Epithelial cell of prostate (primary cell): Measurements from ENCODE around the gene MARK2.
A peak's percentile ranks its signal among the peaks of the same experiment; 100 is the strongest.

Experiments
- DNase-seq: peaks from one replicate; pipeline ENCODE4 v3.0.0-alpha.2; 2011; ENCODE audit warnings: low read depth, low spot score
- H3K27ac ChIP-seq: fragments of 450-650 bp; 2 replicates; pipeline ENCODE4 v1.5.1; 2017; ENCODE audit warnings: mild to moderate bottlenecking

Gene MARK2

DNA sequence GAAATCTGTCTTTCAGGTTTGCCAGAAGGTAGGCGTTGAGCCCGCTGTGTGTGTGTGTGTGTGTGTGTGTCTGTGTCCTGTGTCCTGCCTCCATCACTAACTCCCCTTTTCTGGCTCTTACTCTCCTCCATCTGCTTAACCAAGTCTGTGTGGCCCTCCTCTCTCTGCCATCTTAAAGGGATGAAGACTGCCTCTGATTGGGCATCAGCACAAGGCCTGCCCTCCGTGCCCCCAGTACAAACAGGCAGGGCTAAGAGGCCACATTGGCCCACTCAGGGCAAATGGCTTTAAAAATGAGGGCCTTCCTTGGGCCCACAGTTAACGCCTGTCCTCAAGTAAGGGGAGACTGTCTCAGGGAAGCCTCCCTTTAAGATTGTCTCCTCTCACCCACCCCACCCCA, 67.2 kb downstream of the MARK2 start:
- no peak overlapping the region for H3K27ac ChIP-seq
- DNase-seq = no peak

DNA sequence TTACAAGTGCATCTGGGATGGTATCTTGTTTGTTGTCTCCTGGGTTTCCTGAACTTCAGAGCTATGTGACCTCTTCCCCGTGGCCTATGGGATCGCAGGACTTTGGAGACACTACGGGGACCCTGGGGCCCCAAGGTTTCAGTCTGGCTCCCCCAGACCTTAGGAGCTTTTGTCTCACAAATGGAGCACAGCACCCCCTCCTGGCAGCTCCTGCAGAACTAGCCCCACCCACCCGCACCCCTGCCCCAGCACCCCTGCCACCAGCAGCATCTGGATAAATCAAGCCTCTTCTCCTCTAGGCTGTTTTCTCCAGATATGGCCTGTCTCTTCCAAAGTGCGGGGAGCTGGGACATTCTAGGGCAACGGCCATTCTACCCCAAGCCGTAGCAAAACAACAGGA, 67.7 kb downstream of the MARK2 start:
- no peak for DNase-seq
- H3K27ac ChIP-seq = no peak overlapping the region

DNA sequence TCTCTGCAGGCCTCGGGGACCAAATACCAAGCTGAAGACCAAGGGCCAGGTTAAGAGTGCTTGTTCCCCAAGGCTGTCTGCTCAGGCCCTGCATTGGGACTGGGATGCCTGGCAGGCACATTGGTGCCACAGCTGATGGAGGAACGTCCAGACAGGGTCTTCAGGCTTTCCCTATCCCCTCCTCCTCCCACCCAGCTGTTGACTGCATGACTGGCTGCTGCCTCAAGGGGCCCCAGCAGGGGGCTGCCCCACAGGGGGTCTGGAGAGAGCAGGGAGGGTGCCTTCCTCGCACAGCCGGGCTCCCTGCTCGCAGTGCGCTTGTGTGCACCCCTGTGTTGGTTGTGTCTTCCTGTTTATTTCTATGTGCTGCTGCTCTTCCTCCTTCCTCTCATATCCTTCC, 68.2 kb downstream of the MARK2 start:
- H3K27ac ChIP-seq = no peak overlapping the region
- no peak for DNase-seq

DNA sequence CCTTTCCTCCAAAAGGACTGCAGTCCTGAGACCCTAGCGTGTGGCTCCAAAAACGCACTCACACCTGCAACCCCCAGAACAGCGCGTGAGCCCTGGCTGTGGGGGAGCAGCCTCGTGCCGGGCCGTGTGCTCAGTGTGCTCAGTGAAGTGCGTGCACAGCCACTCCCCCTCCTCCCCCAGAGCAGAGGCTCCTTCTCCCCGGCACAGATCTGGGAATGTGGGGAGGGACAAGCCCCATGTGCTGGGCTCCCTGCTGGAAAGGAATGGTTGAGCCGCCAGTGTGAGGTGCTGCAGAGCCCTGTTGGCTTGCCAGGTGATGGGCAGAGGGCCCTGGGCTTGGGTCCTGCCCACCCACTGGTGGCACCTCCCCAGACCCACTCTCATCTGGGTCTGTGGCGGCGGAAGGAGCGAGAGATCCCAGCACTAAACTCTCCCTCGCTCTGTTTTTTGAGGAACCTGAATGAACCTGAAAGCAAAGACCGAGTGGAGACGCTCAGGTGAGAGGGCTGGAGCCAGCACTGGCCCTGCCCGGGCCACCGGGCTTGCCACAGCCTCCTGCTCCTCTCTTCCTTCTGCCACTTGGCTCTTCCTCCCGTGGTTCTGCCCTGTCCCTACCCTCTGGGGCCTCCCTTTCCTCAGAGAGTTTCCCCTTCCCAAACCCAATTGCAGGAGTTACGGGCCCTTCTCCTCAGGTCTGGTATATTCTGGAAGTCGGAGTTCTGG, 69.1 kb downstream of the MARK2 start:
- H3K27ac ChIP-seq = no peak overlapping the region
- DNase-seq = no peak

DNA sequence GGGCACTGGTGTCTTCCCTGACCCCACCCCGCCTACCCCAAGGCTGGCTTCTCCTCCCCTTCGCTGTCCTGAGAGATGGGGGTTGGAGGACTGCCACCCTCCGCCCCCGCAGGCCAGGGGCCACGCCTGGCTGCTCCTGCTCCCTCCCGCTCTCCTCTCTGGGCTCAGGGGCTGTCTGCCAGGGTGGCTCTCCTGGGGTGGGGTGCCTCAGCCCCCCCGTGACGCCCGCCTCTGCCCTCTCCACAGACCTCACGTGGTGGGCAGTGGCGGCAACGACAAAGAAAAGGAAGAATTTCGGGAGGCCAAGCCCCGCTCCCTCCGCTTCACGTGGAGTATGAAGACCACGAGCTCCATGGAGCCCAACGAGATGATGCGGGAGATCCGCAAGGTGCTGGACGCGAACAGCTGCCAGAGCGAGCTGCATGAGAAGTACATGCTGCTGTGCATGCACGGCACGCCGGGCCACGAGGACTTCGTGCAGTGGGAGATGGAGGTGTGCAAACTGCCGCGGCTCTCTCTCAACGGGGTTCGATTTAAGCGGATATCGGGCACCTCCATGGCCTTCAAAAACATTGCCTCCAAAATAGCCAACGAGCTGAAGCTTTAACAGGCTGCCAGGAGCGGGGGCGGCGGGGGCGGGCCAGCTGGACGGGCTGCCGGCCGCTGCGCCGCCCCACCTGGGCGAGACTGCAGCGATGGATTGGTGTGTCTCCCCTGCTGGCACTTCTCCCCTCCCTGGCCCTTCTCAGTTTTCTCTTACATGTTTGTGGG, 69.9 kb downstream of the MARK2 start:
- no peak for DNase-seq
- no peak overlapping the region for H3K27ac ChIP-seq

DNA sequence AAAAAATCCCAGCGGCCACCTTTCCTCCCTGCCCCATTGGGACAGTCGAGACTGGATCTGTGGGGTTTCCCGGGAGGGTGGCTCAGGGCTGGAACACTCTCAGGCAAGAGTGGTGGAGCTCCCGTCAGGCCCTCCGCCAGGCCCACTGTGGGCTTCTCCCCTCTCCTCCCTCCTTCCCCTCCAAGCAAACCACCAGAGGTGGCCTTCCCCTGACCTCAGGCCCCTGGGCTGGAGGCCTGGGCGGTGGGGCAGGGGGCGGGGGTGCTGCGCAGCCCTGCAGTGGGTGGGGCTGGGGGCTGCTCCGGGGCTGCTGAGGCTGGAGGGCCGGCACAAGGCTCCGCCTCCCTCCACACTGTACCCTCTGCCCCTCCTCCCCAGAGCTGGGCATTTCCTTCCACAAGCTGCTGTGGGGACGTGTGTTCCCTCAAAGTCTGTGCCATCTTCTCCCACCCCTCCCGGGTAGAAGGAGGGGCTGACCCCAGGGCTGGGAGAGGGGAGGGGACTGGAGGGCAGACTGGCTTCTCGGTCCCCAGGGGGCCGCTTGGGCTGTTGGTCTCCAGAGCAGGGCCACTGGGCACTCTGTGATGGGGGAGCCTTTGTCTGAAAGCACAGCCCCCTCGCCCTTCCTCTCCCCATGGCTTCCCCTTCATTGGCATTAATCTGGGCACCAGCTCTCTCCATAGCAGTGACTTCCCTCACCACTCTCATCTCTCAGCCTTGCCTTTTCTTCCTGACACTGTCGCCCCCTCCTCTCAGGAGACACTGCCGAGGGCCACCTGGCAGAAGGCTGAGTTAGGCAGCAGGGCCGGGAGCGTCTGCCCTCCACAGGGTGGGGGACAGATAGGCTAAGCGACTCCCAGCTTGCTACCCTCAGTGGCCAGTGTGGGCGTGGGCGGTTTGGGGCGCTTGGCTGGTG, 70.9 kb downstream of the MARK2 start:
- H3K27ac ChIP-seq = no peak overlapping the region
- no peak for DNase-seq

DNA sequence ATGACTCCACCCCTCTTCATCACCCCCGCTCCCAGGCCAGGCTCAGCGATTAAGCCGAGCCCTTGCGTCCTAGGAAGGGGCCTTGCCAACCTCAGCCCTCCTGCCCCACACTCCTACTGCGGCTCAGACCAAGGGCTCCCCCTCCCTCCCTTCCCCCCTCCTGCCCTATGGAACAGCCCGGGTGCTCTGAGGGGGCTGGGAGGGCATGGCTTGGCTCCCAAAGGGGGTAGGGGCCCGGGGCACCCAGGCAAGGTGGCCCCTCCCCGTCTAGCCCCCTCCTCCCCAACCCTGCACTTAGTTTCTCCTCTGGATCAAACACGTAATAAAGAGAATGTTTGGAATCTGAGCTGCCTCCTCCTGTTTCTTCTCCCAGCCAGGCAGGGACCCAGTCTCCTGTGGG, 71.8 kb downstream of the MARK2 start:
- DNase-seq = no peak
- H3K27ac ChIP-seq = no peak overlapping the region

DNA sequence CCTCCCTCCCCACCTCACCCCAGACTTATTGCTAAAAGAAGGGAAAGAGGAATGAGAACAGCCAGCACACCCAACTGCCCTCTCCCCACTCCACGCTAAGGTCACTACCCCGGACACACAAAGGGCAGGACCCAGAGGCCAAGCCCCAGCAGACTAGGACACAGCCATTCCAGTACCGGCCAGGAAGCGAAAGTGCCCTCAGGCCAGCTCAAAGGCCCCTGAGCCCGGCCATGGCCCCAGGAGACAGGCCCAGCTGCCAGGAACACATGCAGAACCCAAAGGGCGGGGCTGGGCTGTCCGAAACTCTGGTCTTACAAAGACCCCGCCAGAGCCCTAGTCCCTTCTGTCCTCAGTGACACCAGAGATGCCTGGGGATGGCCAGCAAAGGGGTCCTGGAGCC, 72.5 kb downstream of the MARK2 start:
- DNase-seq = no peak
- H3K27ac ChIP-seq = no peak overlapping the region

DNA sequence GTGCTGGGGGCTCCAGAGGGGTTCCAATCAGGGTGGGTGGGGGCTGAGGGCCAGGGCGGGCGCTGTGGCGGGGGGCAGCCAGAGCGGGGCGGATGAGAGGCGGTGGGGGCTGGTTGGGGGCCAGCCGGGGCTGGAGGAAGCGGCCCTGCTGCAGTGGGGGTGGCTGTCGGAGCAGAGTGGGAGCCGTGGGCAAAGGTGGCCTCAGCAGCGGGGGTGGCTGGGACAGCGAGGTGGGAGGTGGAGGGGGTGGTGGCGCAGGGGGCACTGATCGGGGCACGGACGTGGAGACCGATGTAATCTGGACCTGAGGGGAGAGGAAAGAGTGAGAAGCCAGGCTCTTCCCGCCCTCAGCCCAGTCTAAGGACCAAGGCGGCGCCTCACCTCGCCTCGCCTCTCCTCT, 73.0 kb downstream of the MARK2 start:
- no peak for DNase-seq
- H3K27ac ChIP-seq = no peak overlapping the region

DNA sequence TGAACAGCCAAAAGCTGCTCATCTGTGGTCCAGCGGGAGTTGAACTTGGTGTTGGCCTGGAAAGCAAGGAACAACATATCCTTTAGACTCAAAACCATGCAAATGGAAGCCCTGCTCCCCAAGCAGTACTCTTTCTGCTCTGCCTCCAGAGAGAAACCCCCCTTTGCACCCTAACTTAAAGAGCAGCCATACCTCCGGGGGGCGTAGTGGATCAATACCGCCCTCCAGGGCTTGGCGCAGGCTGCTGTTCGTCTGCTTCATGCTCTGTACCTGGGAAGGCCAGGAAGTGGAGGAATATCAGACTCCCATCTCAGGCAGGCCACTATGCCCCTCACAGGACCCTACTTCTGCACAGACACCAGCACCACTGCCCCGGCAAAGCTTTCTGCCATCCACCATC, 73.8 kb downstream of the MARK2 start:
- no peak overlapping the region for H3K27ac ChIP-seq
- DNase-seq = no peak

DNA sequence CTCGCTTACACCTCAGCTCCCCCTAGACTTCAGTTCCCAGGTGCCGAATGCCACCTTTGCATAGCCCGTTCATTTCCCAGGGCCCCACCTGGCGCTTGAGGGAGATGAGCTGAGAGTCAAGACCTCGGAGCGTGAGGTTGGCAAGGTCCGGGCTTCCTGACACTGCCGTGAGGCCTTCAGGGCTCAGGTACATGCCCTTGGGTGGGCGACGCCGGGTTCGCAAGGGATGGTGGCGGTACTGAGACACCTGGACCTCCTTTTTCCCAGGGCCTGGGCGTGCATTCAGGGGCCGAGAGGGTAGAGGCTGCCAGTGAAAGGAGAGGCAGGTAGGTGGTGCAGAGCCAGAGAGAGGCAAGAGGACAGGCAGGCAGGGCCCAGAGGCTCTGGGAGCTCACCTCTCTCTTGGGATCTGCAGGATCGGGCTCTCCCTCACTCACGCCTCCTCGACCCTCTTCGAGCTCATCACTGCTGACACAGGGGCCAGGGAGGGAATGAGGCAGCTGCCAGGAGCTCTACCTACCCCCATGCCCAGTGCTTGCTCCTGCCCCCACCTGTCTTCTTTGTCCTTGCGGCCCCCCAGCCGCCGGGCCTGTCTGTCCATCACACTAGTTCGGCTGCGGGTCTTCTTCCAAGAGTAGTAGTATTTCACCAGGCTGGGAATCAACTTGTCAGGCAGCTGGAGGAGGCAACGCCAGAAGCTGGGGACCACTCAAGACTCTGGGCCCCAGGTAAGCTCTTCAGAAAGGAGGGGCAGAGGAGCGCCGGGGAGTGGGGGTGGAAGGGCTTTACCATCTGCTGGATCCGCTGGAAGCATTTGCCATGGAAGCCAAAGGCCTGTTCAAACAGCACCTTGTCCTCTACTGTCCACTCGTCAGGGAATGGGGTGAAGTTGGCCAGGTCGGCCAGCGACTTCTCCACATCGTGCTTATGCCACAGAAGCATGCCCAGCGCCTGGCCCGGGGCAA, 75.2 kb downstream of the MARK2 start:
- no peak for DNase-seq
- no peak overlapping the region for H3K27ac ChIP-seq

DNA sequence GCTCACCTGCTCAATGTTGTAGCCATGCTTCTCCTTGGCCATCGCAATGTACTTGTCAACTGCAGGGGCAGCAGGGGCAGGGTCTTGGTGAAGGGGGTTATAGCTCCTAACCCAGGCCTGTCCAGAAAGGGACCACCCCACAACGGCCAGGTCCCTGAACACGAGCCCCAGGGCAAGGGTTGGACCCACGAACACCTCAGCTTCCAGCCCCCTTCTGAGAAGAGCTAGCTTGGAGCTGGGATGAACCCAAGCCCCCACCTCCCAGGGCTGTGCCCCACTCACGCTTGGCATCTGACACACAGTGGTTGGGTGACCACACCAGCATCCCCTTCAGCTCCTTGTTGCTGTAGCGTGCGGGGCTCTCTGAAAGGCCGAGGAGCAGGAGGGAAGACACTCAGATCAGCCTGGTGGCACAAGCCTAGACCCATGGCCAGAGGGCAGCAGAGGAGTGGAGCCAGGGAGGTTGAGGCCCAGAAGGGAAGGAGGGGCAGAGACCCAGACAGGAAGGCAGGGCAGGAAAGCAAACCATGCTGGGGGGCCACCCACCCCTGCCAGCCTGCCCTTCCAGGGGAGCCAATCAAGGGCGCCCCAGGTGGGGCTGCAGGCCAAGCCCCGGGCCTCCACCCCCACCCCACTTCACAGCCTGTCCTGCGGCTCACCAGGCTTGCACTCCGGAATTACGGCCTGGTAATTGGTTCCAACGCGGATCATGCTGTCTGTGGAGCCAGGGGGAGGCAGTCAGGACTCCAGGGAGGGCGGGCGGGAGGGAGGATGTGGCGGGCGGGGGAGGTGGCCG, 76.2 kb downstream of the MARK2 start:
- DNase-seq = no peak
- no peak overlapping the region for H3K27ac ChIP-seq

DNA sequence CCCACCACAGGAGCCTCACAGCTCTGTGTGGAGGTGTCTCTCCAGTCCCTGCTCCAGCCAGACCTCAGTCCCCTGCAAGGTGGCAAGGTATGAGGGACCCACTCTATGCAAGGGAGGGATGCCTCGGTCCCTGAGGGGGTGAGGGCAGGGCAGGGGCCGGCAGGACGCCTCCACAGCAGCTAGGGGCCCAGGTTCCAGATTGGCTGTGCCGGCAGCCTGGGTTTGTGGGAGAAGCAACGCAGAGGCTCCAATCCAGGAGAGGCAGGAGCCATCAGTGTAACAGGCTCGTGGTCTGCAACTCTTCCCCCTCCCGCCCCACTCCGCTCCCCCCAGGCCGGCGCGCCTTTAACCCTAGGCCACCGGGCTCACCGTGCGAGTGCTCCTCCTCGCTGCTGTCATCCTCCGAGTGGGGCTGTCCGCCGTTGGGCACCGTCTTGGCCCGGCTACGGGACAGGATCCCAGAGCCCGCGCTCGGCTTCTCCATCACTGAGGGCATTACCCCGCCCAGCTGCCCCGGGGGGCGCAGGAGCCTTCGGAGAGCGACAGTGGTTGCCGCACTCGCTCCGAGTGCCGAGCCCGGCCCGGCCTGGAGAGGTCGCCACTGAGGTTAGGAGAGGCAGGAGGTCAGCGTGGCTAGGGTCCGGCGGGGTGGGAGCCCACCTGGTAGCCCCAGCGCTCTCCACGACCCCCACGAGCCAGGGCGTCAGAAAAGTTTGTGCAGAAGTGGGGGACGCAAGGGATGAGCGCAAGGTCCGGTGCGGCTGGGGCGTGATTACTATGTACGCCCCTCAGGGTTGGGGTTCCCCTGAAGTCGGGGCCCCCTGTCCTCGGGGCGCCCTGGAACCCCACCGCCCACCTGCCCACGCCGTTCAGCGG, 77.3 kb downstream of the MARK2 start:
- no peak for DNase-seq
- no peak overlapping the region for H3K27ac ChIP-seq

DNA sequence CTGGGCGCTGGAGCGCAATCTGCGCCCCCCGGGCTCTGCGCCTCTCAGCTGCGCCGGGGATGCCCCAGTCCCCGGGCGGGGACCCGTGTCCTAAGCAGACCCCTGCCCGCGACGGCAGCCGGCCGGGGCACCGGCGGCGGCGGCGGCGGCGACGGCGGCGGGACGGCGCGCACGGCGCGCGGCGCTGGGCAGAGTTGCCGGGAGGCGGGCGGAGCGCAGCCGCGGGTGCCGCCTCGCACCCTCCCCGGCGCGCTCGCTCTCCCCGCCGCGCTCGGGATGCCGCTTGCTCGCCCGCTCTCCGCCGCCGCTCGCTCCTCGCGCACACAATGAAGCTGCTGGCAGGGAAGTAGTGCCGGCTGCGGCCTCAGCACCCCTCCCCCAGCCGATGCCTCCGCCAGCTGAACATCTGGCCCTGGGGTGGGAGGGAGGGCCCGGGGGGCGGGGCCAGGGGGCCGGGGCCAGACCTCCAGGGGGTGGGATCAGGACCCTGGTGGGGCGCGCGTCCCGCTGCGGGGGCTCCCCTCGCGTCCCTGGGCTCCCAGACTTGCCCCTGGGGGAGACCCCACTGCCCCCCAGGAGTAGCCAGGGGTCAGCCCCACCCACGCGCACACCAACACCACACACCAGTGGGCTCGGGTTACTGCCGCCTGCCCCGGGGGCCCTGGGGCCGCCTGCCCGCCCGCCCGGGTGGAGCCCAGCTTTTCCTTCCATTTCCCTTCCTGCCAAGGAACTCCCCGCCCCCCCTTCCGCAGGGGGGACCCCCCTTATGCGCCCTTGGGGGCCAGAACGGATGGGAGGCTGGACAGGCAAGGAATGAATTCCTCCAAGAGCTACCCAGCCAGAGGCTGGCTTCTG, 78.2 kb downstream of the MARK2 start, which contains the start of gene RCOR2:
RCOR2 (minus strand) TSS at position 328 of the 855 bp plus-strand sequence. CDS start 708 bp downstream, outside the sequence.
- H3K27ac ChIP-seq = no peak within 1 kb of the TSS
- peak; percentile 24 for DNase-seq

DNA sequence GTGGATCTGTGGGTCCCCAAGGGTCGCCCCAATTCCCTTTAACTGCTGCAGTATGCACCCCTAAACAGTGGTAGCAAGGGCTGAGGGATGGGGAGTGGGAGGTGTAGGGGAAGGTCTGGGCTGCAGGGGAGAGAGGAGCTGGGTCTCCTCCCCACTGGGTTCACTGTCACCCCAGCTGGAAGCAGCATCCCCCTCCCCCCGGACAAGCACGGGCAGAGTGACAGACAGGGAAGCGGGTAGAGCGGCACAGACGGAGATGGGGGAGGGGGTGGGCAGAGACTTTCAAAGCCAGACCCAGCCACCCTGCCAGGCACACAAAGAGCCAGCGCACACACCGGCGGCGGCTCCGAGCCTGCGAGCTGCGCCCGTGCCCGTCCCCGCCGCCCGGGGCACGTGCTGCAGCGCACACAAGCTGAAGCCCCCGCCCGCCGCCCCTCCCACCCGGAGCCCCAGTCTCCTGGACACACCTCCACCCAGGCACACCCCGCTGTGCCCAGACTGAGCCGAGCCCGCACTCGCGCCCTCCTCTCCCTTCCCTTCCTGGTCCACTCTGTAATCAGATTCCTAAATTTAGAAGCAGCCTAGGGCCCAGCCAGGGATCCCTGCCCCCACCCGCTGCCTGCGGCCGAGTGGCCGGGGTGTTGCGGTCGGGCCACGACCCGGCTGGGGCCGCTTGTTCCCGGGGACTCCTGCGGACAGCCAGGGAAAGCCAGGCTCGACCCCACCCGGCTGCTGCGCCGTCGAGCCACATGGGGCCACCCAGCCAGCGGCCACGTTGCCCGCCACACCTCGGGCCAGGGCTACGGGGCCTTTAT, 79.0 kb downstream of the MARK2 start:
- no peak overlapping the region for H3K27ac ChIP-seq
- no peak for DNase-seq

DNA sequence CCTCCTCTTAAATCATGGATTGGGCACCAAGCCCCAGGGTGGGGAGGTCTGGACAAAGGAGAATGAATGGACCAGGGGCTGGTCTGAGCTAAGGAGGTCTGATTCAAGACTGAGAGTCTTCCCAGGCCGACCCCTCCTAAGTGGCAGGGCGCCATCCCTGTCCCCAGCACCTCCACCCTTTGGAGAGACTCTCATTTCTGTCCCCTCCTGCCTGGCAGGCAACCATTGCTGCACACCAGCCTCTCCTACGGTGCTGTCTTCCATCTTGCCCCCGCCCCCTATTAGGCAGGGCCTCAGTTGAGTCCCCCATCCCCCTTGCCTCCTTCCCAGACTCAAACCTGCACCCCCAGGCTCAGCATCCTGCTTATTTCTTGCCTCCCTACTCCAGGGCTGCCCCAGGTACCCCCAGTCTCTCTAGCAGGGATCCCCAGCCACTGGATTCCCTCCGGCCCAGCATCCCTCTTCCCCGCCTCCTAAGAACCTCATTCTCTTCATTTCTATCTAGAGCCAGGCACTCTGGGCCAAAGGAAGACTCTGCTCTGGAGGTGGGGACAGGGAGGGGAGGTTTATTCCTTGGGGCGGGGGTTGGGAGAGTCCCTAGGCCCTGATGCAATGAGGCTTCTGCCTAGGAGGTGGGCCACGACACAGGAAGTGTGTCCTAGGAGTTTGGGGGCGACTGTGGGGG, 79.7 kb downstream of the MARK2 start:
- H3K27ac ChIP-seq = no peak overlapping the region
- DNase-seq = no peak
